VCaP (cell line): ENCODE results near the gene WDR89.
"Not testable (repeated sequence)": the region's sequence is repeated elsewhere in the genome, so short reads cannot be mapped to it uniquely, and the experiment has no call there.

Source experiments
- H3K27ac ChIP-seq: fragments of 450-650 bp; 2 replicates; pipeline ENCODE4 v1.5.1; 2017
- TF ChIP-seq, protein P1 (sequence below): fragments of 450-650 bp; conservative IDR thresholded peaks from 2 replicates; pipeline ENCODE4 v1.5.1; 2017; ENCODE audit warnings: mild to moderate bottlenecking, moderate library complexity

The WDR89 gene

DNA sequence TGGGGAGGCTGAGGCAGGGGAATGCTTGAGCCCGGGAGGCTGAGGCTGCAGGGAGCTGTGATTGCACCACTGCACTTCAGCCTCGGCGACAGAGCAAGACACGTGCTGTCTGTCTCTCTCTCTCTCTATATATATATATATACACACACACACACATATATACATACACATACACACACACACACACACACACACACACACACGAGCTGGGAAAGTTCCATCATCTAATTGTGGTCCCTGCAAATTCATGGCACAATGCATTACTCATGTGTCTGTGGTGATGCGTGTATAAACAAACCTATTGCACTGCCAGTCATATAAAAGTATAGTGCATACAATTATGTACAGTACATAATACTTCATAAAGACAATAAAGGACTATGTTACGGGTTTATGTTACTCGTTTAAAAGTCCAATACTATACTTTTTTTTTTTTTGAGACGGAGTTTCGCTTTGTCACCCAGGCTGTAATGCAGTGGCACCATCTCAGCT is 36.6 kb downstream of the WDR89 start:
- H3K27ac ChIP-seq, result no peak overlapping the region
- TF ChIP-seq, protein P1, sequence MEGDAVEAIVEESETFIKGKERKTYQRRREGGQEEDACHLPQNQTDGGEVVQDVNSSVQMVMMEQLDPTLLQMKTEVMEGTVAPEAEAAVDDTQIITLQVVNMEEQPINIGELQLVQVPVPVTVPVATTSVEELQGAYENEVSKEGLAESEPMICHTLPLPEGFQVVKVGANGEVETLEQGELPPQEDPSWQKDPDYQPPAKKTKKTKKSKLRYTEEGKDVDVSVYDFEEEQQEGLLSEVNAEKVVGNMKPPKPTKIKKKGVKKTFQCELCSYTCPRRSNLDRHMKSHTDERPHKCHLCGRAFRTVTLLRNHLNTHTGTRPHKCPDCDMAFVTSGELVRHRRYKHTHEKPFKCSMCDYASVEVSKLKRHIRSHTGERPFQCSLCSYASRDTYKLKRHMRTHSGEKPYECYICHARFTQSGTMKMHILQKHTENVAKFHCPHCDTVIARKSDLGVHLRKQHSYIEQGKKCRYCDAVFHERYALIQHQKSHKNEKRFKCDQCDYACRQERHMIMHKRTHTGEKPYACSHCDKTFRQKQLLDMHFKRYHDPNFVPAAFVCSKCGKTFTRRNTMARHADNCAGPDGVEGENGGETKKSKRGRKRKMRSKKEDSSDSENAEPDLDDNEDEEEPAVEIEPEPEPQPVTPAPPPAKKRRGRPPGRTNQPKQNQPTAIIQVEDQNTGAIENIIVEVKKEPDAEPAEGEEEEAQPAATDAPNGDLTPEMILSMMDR, result no peak

DNA sequence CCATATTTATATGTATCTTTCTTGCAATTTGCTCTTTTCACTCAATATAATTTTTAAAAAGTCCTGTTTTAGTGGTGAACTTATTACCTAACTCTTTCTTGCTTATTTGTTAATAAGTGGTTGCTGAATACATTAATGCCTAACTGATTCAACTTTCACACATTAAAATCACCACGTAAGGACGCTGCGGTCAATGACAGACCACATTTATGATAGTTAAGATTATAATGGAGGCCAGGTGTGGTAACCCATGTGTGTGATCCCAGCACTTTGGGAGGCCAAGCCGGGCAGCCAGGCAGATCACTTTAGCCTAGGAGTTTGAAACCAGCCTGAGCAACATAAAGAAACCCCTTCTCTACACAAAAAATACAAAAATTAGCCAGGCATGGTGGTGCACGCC is 37.0 kb downstream of the WDR89 start:
- TF ChIP-seq, protein P1, result no peak
- H3K27ac ChIP-seq, result no peak overlapping the region

DNA sequence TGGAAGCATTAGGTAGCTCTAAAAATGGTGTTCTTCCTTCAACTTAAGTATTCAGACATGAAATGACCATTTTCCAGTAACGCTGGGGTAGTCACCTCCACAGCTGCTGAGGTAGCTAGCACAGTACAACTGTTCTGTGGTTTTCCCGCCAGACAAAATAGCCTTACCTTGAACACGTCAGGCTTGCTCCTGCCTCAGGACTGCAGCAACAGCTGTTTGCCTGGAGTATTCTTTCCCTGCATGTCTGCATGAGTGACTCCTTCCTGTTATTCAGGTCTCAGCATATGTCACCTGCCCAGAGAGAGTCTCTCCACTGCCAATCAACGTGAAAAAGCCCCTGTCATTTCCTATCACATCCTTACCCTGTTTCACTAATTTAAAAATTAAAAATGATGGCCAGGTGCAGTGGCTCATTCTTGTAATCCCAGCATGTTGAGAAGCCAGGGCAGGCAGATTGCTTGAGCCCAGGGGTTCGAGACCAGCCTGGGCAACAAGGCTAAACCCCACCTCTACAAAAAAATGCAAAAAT is 37.9 kb downstream of the WDR89 start:
- no peak overlapping the region for H3K27ac ChIP-seq
- TF ChIP-seq, protein P1, result no peak

DNA sequence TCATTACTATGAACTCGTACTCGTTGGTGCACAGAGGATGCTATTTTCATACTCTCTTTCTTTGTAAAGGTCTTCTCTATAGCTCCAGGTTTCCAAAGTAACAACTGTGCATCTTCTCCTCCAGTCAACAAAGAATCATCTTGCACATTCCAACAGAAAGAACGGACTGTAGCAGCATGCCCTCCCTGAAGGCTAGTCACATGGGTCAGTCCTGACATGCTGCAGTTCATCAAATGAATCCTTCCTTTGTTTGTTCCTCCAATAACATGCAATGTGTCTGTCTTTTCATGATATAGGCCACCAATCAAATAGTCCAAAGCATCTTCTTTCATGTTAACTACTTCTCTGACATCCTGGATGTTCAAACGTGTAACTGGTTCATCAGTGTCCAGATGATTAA is 42.9 kb downstream of the WDR89 start:
- no peak overlapping the region for H3K27ac ChIP-seq
- TF ChIP-seq, protein P1, result no peak

DNA sequence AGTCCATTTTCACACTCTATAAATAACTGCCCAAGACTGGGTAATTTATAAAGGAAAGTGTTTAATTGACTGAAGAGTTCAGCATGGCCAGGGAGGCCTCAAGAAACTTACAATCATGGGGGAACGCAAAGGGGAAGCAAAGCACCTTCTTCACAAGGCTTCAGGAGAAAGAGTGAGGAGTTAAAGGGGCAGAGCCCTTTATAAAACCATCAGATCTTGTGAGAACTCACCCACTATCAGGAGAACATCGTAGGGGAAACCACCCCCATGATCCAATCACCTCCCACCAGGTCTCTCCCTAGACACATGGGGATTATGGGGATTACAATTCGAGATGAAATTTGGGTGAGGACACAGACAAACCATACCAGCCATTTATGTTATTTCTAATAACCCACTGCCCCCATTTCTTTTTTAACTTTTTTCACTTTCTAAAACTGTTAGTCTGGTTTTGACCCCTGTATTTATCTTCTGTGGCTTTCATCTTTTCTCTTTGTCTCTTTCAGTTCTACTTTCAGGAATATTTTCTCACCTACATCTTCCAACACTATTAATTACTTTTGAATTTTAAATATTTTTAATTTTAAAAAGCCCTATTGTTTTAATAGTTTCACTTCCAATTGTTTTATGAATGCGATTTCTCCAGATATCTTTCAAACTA is 44.5 kb downstream of the WDR89 start:
- no peak overlapping the region for H3K27ac ChIP-seq
- TF ChIP-seq, protein P1, result no peak

DNA sequence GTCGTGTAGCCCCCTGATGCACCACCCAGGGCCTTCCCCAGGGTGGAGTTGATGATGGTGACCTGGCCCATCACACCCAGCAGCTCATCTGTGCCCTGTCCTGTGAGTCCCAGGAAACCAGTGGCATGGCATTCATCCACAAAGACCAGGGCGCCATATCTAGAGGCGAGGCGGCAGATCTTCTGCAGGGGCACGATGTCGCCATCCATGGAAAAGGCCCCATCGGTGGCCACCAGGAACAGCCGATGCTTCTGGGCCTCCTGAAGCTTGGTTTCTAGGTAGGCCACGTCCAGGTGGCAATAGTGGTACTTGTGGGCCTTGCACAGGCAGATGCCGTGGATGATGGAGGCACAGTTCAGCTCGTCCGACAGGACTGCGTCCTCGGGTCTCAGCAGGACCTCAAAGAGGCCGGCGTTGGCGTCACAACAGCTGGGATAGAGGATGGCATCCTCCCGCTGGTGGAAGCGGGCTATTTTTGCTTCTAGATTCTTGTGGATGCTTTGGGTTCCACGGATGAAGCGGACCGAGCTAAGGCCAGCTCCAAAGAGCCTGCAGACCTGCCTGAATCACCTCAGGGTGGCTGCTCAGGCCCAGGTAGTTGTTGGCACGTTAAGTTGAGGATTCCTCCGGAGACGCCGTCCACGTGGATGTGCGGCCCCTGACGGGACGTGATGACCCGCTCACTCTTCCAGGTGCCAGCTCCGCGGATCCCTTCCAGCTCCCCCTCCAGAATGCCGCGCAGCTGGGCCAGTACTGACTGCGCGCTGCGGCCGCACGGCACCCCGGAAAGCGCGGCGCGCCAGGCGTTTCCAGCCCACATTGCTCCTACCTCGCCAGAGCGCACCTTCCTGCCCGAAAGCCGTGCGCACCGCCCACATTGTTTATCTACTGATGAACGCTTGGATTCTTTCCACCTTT is 47.0 kb downstream of the WDR89 start:
- TF ChIP-seq, protein P1, result no peak
- no peak overlapping the region for H3K27ac ChIP-seq

DNA sequence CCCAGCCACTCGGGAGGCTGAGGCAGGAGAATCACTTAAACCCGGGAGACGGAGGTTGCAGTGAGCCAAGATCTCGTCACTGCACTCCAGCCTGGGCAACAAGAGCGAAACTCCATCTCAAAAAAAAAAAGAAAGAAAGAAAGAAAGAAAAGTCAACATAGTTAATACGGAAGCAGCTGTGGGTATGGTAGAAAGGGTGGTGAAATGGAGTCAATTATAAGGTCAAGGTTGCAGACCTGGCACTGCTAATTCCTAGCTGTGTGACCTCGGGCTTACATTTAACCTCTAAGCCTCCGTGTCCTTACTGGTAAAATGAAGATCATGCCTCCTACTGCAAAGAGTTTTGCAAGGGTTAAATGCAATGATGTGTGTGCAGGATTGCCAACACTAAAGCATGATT is 58.6 kb downstream of the WDR89 start:
- H3K27ac ChIP-seq, result not testable (repeated sequence)
